ENCODE results near the gene NOL3. TPM values are rescaled to one million over a fixed set of nuclear protein-coding genes. Genes with fewer than 3 reads are reported as not detected.
A peak's percentile ranks its signal among the peaks of the same experiment; 100 is the strongest.

The NOL3 gene
- total RNA-seq, 1 experiment from 2014 or later, result 49.8 TPM

GRCh38 chr16:67206129-67206837 is 35.9 kb downstream of the NOL3 start:
- intact Hi-C loops (cut with micrococcal nuclease), result no loop called here

GRCh38 chr16:67206838-67207248 is 36.5 kb downstream of the NOL3 start:
- H3K36me3 Mint-ChIP-seq (ENCODE audit: insufficient read depth, unreplicated experiment), result peaks cover 27% of the 10 kb centered on the region
- peak overlapping the region; percentile 47 for H3K4me3 Mint-ChIP-seq (ENCODE audit: unreplicated experiment)
- TF ChIP-seq CTCF (IDR thresholded peaks at IDR 0.05; ENCODE audit: unreplicated experiment), result no peak
- peak; percentile 59 for DNase-seq (ENCODE audit: unreplicated experiment)
- intact Hi-C loops (cut with micrococcal nuclease), result no loop called here
- peak overlapping the region; percentile 66 for H3K27ac Mint-ChIP-seq (ENCODE audit: low read depth, unreplicated experiment)
- ChIA-PET CTCF (interaction anchor here (0.7 to 4.4 kb wide), 5 partner anchors 9 to 311 kb away, joined by 3 to 29 read pairs (median 3); partner anchors contain the start of gene ELMO3), POLR2A (interaction anchor here (0.7 to 9.4 kb wide), 16 partner anchors 8 to 253 kb away, joined by 3 to 87 read pairs (median 5); partner anchors contain the start of genes ELMO3, FBXL8, FHOD1 and MATCAP1)
- no peaks in the 10 kb centered on the region for H3K27me3 Mint-ChIP-seq (ENCODE audit: insufficient read depth, unreplicated experiment)
- peaks cover 28% of the 10 kb centered on the region for H3K4me1 Mint-ChIP-seq (ENCODE audit: insufficient read depth, unreplicated experiment)
- BruUV-seq (replicated peaks), result no TSS peak
- no peaks in the 10 kb centered on the region for H3K9me3 Mint-ChIP-seq (ENCODE audit: unreplicated experiment)

More at GRCh38 chr16:67206129-67206837, 35.9 kb downstream of the NOL3 start:
- POLR2A ChIA-PET, result interaction anchor here (0.7 to 9.4 kb wide), 13 partner anchors 8 to 176 kb away, joined by 3 to 87 read pairs (median 5); partner anchors contain the start of genes ELMO3, FHOD1, MATCAP1 and NOL3
- Mint-ChIP-seq H3K27ac (ENCODE audit: low read depth, unreplicated experiment) (peak overlapping the region; percentile 66), H3K36me3 (ENCODE audit: insufficient read depth, unreplicated experiment) (peaks cover 27% of the 10 kb centered on the region), H3K4me1 (ENCODE audit: insufficient read depth, unreplicated experiment) (peaks cover 28% of the 10 kb centered on the region), H3K4me3 (ENCODE audit: unreplicated experiment) (peak overlapping the region; percentile 47), H3K27me3 (ENCODE audit: insufficient read depth, unreplicated experiment) (no peaks in the 10 kb centered on the region), H3K9me3 (ENCODE audit: unreplicated experiment) (no peaks in the 10 kb centered on the region)
- no peak for DNase-seq (ENCODE audit: unreplicated experiment)
- CTCF ChIA-PET, result interaction anchor here (1.0 to 4.4 kb wide), 5 partner anchors 8 to 311 kb away, joined by 3 to 29 read pairs (median 4); partner anchors contain the start of genes ELMO3 and TMEM208
- no peak for TF ChIP-seq CTCF (IDR thresholded peaks at IDR 0.05; ENCODE audit: unreplicated experiment)
- BruUV-seq (replicated peaks), result no TSS peak

GRCh38 chr16:67207249-67208091 is 37.1 kb downstream of the NOL3 start:
- intact Hi-C loops (cut with micrococcal nuclease), result no loop called here
- Mint-ChIP-seq H3K36me3 (ENCODE audit: insufficient read depth, unreplicated experiment) (peaks cover 27% of the 10 kb centered on the region), H3K27me3 (ENCODE audit: insufficient read depth, unreplicated experiment) (no peaks in the 10 kb centered on the region), H3K4me3 (ENCODE audit: unreplicated experiment) (peak overlapping the region; percentile 47), H3K9me3 (ENCODE audit: unreplicated experiment) (no peaks in the 10 kb centered on the region), H3K27ac (ENCODE audit: low read depth, unreplicated experiment) (peak overlapping the region; percentile 66), H3K4me1 (ENCODE audit: insufficient read depth, unreplicated experiment) (peaks cover 28% of the 10 kb centered on the region)
- peak; percentile 81 for DNase-seq (ENCODE audit: unreplicated experiment)
- POLR2A ChIA-PET, result interaction anchor here (0.7 to 9.4 kb wide), 23 partner anchors 9 to 271 kb away, joined by 3 to 87 read pairs (median 5); partner anchors contain the start of genes ELMO3, FBXL8, FHOD1 and NOL3
- no TSS peak for BruUV-seq (replicated peaks)
- no peak for TF ChIP-seq CTCF (IDR thresholded peaks at IDR 0.05; ENCODE audit: unreplicated experiment)
- CTCF ChIA-PET, result interaction anchor here (0.5 to 4.4 kb wide), 8 partner anchors 10 to 312 kb away, joined by 3 to 29 read pairs (median 3); partner anchors contain the start of genes ELMO3 and TMEM208
